ENCODE data around the gene FAM184A.
"Not testable (repeated sequence)": the region's sequence is repeated elsewhere in the genome, so short reads cannot be mapped to it uniquely, and the experiment has no call there.

Gene FAM184A

DNA sequence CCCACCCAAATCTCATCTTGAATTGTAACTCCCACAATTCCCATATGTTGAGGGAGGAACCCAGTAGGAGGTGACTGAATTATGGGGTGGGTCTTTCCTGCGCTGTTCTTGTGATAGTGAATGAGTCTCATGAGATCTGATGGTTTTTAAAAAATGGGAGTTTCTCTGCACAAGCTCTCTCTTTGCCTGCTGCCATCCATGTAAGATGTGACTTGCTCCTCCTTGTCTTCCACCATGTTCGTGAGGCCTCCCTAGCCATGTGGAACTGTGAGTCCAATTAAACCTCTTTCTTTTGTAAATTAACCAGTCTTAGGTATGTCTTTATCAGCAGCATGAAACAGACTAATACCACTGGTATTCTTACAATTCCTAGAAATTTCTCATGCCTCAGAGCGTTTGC lies 69.2 kb downstream of the FAM184A start:
- not testable (repeated sequence) for DNase-seq

DNA sequence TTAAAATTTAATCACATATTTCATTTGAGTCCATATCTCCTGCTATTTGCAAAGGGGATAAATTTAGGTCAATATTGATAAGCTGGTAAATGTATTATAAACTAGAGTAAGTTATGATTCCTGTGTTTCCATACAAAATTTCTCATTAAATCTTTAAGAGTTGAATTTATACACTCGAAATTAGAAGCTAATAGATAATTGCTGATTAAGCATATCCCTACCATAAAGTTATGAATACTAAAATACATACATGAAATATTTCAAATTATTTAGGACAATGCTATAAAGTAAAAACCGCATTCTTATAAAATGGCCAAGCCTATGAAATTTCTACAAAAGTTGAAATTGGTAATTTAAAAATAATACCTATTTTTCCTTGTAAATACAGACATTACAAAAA lies 71.5 kb downstream of the FAM184A start:
- no peak for DNase-seq

DNA sequence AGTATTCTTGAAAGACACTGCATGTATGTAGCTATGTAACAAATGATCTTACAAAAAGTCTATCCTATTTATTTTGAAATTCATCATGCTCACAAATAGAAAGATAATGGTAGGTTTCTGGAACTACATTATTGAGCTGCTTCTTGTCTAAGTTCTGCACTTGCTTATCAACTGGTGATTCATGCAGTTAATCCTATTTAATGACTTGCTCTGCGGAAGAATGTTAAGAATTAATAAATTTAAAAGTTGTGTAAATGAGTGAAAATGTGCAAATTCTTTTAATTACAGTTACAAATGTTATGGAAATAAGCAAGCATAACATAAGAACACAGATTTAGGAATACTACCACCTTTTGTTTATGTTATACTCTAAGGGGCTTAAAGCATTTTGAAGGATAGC lies 76.4 kb downstream of the FAM184A start:
- DNase-seq = no peak

DNA sequence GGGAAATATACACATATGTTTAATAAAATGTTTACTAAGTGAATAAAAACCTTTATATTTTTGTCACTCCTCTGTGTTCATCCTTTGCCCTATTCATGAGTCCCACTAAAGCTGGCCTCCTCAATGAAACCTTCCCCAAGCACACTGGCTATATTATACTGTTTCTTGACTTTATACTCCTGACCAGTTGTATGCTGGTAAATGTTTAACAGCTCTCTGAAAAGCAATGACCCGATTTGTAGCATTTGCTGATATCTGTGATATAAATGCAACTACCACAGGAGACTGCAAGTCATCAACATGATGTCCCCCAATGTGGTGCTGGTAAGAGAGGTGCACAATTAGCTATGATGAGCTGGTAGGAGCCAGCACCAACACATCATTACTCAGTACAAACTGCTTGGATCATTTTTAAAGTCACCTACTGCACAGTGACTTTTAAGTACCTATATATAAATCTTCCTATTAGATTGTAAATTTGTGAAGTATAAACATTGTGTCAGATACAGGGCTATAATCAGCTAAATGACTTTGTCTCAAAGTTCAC lies 78.9 kb downstream of the FAM184A start:
- DNase-seq = no peak

DNA sequence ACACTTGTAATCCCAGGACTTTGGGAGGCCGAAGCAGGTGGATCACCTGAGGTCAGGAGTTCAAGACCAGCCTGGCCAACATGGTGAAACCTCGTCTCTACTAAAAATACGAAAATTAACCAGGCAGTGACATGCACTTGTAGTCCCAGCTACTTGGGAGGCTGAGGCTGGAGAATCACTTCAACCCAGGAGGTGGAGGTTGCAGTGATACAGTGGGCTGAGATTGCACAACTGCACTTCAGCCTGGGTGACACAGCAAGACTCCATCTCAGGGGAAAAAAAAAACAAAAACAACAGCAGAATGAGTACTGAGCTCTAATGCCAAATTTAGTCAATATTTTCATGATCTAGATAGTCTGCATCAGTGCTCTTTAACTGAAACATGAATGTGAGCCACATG lies 81.0 kb downstream of the FAM184A start:
- DNase-seq = not testable (repeated sequence)

DNA sequence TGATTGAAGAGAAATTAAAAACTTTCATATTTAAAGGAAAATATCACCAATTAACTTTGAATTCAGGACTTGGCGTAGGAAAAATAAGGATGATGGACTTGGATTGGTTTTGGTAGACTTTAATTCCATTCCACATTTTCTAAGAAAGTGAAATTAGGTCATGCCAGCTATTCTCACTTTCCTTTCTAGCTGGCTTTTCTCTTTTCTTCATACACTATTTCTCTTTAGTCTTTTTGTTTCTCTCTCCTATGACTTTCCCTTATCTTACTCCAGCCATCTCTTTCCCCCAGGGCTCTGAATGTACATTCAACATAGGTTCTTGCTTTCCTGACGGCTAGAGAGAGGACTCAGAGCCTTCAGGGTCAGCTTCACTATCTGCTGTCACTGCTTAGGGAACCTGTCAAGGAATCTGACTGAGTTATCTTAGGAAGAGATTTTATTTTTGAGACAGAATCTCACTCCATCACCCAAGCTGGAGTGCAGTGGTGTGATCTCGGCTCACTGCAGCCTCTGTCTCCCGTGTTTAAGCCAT lies 82.1 kb downstream of the FAM184A start:
- DNase-seq = no peak

DNA sequence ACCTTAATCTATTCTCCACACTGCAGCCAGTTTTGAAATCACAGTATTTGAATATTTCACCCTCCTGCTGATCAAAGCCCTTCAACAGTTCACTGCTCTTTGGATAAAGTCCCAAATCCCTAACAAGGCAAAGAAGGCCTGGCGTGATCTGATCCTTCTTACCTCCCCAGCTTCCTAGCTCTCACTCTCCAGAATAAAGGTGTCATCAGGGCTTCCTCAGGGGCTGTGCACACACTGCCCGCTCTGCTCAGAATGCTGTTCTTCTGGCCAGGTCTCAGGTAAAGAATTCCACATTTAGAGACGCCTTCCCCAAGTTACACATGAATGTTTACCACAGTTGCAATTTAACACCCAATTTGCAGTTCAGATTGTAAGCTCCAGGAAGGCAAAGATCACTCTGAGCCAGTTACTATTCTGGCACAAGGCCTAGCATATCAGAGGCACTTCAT lies 84.6 kb downstream of the FAM184A start:
- DNase-seq = no peak

DNA sequence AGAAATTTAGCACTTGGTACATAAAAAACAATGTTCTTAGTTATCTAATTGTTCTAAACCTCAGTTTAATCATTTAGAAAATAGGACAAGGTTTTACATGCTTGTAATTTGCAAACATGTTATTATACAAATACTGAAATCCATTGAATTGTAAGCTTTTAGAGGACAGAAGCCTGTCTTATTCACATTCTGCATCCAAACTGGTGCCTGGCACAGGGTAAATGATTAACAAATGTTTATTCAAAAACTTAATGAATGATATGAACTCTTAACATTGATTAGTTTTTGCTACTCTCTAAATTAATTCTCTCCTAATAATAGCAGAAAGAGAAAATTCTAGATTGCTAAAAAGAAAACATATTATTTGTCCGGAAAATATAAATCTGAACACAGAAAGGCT lies 85.1 kb downstream of the FAM184A start:
- DNase-seq = no peak

DNA sequence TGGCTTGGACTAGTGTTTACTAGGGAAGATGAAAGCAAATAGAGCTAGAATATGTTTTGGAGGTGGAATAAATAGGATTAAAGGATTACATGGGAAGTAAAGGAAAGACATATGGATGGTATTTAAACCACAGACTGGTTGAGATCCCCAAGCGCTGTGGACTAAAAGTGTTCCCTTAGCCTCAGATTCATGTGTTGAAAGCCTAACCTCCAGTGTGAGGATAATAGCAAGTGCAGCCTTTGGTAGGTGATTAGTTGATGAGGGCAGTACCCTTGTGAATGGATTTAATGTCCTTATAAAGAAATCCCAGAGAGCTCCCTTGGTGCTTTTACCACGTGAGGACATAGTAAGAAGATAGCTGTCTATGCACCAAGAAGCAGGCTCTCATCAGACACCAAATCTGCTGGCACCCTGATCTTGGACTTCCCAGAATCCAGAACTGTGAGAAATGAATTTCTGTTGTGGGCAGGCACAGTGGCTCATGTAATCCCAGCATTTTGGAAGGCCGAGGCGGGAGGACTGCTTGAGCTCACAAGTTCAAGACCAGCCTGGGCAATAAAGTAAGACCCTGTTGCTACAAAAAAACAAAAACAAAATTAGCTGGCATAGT lies 86.2 kb downstream of the FAM184A start:
- peak; percentile 74 to 87 for DNase-seq

DNA sequence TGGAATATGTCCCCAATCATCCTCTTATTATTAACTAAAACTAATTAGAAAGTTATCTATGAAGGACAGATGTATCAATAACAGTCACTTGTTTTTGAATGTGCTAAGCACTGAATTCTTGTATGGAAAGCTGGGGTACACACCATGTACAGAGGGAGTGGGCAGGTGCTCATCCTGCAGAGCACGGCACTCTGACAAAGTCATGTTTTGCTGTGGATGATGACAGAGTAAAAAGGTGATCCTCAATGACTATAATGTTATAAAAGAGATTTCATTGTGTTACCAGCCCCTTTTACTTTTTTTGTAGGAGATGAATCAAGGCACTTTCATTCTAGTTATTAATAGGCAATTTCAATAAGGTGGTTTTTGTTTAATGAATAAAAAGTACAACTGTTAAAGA lies 92.2 kb downstream of the FAM184A start:
- DNase-seq = no peak

DNA sequence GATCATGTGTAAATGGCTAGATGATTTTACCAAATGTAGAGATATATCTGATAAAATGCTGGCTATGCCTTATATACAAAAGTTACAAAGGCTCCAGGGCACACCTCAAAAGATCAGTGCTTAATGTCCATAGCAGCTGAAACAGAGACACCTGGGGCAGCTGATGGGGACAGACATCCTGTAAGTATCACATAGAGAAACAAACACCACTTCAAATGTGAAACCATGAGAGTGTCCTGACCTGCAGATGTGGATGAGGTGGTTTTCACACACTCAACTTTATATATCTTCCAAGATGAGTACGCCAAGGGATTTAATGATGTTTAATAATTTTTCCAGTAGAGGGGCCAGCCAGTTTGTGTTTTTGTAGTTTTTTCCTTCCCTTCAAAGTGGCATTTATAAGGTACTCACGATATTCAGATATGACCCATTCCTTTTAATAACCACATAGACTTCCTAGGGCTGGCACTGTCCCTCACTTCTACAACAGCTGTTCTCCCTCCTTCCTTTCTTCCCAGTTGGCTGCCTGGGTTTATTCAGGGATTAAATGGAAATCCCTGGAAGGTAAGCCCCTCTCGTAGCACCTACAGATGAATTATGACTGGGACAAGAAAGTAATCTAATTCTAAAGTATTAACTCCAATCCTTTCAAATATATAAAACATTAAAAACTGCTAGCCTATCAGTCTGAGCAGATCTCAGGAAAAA lies 93.2 kb downstream of the FAM184A start:
- DNase-seq = peak; percentile 59 to 82

DNA sequence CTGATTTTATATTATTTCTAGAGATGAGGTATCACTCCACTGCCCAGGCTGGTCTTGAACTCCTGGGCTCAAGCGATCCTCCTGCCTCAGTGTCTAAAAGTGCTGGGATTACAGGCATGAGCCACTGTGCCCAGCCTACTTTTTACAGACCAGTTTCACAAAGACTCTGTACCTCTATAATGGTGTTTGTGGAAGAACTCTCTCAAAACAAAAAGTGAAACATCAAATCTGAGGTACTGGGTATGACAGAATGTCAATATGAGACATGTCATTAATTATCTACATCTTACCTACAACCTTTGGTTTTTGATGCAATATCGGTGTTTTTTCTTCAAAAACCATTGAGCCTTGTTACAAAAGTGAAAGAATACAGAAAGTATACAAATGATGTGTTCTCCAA lies 94.1 kb downstream of the FAM184A start:
- no peak for DNase-seq

DNA sequence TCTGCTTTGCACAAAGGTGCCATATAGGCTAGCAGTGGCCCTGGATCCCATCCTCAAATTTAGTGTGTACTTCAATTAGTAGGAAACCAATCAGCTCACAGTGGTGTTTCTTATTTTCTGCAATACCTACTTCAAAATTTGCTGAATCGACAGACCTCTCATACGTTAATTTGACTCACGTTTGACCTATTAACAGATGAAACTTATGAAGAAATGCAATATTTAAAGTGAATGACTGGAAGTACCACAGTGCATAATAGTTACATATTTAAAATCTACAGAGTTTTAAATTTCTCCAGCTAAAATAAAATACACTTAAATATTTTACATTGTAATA lies 95.9 kb downstream of the FAM184A start:
- DNase-seq = no peak

DNA sequence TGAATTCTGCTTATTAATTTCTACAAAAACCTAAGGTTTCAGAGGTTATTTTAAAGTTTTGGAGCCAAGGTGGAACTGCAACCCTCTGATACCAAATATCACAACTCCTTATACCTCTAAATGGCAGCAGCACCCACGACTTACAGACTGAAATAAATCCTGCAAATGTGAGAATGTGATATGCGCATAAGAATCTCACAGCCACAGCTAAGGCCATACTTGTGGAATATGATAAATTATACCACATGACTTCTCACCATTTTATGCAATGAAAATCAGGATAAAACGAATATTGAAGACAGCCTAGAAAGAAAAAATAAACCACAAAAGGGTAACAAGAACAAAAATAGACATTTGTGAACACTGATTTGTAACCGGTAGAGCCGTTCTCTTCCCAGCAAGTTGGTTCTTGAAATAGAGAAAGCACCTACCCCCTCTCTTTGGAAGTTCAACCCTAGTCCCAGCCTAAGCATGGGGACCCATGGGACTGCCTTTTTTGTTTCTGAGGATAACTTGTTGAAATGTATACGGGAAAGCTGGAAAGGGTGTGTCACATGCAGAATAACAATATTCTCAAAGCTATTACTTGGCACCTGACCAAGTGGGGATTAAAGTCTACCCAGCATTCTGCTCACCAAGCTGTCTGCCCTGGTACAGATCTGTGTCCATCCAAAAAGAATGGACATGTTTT lies 96.4 kb downstream of the FAM184A start:
- DNase-seq = peak; percentile 90 to 97

DNA sequence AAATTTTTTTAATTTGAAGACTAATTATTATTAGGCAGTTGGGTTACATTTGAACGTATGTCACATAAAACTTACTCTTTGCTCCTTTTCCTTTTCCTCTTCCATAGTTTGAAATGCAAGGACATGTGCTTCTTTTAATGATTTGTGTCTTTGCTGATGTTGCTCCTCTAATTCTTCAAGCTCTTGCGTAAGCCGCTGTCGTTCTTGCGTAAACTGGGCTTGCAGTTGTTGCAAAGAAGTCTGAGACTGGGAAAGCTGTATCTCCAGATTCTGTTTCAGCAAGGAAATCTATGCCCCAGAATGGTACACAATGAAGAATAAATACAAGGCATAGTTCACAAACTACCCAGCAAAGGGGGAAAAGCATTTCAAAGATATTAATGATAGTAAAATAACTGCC lies 98.4 kb downstream of the FAM184A start:
- no peak for DNase-seq

DNA sequence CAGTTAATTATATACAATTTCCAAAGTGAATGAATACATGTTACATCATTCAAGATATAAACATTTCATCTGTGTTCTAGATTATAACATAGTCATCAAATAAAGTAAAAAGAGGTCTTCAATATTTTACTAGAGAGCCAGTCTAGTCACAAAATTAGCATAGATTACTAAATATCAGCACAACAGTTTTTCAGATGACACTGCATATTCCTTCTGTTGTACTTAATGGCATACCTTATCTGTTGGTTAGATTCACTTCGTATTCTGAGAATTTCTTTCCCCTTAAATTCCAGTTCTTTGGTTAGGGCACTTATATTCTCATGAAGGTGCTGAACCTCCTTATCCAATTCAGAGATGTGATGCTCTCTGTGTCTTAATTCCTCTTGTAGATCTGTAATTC lies 103.7 kb downstream of the FAM184A start:
- no peak for DNase-seq

DNA sequence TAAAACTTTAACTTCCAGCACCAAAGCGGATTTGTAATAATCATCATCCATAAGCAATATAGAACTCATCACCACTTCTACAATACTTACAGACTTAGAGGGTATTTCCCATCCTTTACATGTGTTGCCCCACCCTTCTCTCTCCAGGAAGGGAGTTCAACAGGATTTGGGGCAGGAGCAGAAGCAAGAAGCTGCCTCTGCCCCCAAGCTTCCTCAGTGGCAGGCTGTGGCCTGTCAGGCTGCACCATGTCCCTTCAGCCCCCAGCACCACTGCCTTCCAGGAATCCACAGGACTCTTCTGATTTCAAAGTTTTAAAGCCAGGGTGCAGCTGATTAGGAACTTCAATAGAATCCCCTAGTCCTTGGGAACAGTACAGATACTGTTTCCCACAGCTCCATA lies 106.8 kb downstream of the FAM184A start:
- DNase-seq = no peak

DNA sequence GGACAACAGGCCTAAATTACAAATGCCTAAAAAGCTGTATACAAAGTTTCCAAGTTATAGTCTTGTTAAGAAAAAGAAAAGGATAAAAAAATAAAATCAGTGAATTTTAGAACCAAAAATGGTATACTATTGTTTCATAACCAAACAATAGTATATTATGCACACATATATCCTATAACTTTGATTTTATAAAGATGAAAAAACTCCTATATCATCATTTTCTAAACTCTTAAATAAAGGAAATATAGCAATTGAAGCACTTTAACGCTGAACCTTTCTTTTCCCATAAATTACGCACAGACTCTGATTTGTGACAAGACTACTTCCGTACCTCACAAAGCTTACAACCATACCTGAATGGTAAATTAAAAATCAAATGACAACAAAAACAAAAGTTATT lies 107.6 kb downstream of the FAM184A start:
- DNase-seq = no peak

DNA sequence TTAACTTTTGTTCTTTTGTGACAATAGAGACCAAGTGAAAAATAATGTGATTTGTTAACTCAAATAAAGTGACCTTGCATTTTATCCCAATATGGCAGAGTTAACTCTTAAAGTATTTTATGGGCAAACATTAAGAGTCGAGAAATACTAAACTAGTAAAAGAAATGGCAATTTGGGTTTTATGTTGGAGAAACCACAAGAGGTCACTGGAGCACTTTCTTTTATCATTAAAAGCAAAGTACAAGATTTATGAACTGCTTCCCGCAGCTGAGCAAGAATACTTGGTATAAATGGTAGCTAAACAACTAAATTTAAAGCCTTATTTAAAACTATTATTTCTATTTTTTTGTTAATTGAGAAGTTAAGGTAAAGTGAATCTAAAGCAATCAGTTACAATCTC lies 110.0 kb downstream of the FAM184A start:
- DNase-seq = peak in 1 of 2 experiments; percentile 27

DNA sequence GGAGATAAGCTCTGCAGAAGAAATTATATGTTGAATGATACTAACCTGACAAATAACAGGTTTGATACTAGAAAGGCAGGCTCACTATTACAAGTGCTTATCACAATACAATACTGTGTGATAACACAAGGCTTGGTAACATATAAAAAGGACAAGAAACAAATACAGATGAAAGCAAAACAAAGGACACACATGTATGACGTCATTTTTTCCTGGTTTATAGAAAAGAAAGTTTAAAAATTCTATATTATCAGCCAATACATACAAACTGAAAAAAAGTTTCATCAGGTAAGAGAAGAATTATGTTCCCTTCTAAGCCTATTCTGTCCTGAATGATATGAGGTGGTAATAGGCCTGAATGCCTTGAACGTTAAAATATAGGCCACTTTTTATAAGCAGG lies 111.2 kb downstream of the FAM184A start:
- DNase-seq = no peak

DNA sequence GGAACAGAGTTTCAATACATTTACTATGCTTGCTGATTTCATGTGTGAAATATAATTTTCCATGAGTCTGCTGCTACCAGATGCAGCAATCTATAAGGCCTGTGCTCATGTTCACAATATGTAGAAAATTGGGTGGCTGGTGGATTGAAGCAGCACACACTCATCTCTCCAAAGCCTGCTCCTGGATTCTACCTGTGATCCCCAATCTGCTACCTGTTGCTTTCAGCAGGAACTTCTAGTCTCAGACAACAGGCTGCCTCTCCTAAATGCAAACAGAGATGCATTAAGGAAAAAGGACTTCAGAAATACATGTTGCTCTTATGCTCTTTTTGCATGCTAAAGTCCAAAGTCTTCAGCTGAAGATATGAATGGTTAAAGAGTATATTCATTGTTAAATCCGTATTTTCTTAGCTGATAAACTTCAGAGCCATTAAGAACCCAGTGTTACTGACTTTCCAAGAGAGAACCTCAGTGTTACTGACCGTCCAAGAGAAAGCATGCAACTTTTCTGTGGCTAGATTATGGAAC lies 112.6 kb downstream of the FAM184A start:
- DNase-seq = no peak

DNA sequence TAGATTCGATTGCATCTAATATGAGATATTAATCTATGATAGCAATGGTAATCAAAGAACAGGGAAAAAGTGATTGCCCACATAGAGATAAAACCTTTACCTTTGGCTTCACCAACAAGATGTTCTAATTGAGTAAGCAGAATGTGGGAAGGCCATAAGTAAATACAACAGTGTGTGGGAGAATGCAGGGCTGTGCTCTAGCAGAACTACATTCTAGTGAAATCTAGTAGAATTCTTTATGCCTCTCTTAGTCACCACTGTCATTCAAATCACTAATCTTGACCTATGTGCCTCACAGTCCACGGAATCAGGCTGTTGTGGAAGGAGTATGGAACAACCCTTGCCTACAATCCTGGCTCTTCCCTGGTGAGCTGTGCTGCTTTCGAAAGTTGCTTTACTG lies 113.1 kb downstream of the FAM184A start:
- DNase-seq = no peak

DNA sequence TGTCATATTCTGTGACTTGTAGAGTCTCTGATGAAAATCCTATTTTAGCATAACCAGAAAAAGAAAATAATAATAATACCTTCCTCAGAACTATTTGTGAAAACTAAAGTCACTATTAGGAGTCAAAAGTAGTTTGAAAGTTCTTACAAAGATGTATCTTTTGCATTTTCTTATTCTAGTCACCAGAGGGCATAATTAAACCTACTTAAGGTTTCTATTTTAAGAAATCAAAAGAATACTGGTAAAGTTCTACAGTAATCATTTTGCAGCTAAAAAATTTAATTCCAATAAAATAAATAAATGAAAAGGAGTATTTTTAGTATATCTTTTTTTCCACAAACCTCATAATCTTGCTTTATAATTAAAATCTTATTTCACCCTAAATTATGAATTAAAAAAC lies 115.5 kb downstream of the FAM184A start:
- DNase-seq = no peak

DNA sequence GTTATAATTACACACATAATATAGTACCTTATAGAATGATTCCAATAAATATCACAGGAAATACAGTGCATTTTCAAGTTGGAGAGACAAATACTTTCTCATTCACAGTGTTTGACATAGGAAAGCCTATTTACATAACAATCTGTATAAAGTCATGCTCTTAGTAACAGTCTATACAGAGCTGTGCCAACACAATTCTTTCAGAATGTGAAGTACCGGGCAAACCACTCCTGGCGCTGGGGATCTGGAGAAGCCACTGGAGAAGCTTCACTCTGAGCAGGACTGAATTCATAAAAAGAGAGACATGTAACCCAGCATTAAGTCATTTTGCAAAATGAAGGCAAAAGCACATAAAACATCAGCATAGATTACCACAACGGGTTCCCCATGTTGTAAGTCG lies 118.6 kb downstream of the FAM184A start:
- DNase-seq = no peak

Data from NCI-H524 (cell line).